Measurements from ENCODE around the gene TTLL5.

The TTLL5 gene

DNA sequence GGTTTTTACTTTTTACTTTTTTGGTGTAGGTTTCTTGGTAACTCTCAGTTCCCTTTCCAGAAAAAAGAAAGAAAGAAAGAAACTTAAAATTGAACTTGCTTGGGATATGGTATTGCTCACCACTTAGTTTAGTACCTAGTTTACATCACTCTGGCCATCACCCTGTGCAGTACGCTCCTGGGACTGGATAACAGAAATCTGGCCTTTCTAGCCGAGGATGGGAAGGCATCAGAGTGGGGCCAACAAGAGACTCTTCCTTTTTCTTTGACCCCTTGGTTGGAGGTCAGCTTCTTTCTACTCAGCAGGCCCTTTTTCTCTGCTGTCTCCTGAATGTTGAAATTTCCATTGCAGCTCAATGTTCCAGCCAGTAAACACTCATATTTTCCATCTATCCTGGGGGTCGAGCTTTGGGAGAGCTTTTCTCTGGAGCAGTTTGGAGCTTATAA is 164.1 kb downstream of the TTLL5 start:
- TF ChIP-seq GATA2 (IDR thresholded peaks at IDR 0.05; ENCODE audit: low read depth, low read length) (no peak), GATA3 (IDR thresholded peaks at IDR 0.05; ENCODE audit: low read depth, low read length) (no peak)

DNA sequence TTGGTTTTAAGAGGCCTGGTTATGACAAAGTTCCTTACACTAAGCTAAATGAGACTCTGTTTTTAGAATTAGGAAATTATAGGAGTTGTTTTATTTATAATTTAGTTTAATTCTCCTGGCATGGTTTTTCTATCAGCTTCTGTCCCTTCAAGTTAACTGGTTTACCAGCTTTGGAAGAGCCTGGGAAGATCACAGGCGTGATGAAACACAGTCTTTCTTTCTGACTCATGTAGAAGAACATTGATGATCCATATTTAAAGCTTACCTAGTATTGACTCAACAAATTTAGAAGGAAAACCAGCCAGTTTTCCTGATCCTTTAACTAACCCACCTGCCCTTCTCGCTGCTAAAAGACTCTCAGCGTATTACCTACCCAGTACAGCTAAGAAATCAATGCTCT is 165.6 kb downstream of the TTLL5 start:
- no peak for TF ChIP-seq GATA2 (IDR thresholded peaks at IDR 0.05; ENCODE audit: low read depth, low read length)
- TF ChIP-seq GATA3 (IDR thresholded peaks at IDR 0.05; ENCODE audit: low read depth, low read length), result no peak

DNA sequence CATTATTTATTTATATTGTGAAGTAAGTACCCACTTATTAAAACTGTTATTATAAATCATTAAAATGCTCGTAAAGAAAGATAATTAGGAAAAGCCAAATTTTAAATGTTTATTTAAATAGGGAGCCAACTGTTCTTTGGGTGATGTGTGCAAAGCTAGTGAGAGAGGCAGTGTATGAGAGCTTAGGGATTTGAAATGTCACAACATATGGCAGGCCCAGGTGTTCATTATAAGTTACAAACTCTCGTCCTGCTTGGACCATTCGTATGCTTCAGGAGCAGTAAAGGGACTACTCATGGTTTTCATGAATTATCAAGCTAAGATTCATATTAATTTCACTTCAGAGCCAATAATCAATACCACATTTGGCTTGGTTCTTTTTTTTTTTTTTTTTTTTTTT is 166.3 kb downstream of the TTLL5 start:
- TF ChIP-seq GATA2 (IDR thresholded peaks at IDR 0.05; ENCODE audit: low read depth, low read length) (no peak), GATA3 (IDR thresholded peaks at IDR 0.05; ENCODE audit: low read depth, low read length) (no peak)

DNA sequence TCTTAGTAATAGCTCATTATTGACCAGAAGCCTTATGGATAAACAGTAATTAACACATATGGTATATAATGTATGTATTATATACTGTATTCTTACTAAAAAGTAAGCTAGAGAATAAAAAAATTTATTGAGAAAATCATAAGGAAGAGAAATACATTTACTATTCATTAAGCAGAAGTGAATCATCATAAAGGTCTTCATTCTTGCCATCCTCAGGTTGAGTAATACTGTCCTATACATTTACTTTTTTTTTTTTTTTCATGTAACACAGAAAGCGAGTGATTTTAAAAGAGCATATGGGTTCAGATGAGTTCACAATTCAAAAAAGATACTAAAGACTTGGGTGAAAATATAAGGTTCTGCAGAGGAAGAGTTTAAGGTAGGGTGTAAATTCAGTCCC is 168.3 kb downstream of the TTLL5 start:
- TF ChIP-seq GATA3 (IDR thresholded peaks at IDR 0.05; ENCODE audit: low read depth, low read length) (no peak), GATA2 (IDR thresholded peaks at IDR 0.05; ENCODE audit: low read depth, low read length) (no peak)

DNA sequence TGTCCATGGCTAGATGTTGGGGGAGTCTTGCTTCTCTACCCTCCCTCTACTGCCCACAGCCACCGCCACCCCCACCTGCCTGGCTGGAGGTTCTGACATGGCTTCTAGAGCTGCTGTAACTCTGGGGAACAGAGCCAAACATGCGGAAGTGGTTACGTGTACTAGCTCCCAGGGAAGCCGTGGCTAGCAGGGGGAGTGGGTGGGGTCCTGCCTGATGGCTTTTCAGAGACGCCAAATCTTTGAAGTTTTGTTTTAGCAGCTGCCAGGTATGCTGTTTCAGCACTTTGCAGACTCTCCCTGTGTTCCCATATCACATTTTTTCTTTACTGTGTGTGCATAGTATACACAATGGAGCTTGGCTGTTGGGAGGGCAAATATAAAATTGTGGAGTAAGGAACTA is 170.4 kb downstream of the TTLL5 start:
- TF ChIP-seq GATA3 (IDR thresholded peaks at IDR 0.05; ENCODE audit: low read depth, low read length), result no peak
- no peak for TF ChIP-seq GATA2 (IDR thresholded peaks at IDR 0.05; ENCODE audit: low read depth, low read length)

GRCh38 chr14:75831952-75832351 is 170.9 kb downstream of the TTLL5 start:
- TF ChIP-seq GATA2 (IDR thresholded peaks at IDR 0.05; ENCODE audit: low read depth, low read length) (no peak), GATA3 (IDR thresholded peaks at IDR 0.05; ENCODE audit: low read depth, low read length) (no peak)

DNA sequence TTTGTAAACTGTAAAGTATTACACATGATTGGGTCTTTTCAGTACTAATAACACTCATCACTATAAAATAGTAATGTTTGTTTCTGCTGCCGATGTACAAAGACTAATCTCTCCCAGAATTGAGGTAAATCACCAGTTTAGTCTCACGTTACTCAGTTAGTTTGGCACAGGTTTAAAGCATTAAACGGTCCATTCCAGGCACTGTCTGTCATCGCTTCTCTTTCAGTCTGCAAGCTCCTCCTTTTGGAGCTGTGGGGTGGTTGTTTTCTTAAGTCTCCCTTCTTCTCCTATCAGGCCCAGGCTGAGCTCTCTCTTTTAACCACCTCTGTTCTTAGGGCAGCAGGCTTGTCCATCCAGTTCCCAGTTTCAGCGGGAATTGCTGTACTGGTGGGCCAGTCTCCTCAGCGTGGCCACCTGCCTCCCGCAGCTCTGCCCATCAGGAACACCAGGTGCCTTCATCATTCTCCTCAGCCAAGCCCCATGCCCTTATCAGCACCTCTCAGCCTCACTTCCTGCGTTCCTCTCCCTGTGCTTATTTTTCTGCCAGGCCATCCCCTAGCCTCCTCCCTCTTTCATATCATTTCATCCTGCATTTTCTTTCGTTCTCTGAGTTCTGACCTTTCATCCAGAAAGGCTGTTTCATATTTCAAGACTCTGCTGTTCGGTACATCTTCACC is 171.7 kb downstream of the TTLL5 start:
- TF ChIP-seq GATA2 (IDR thresholded peaks at IDR 0.05; ENCODE audit: low read depth, low read length) (no peak), GATA3 (IDR thresholded peaks at IDR 0.05; ENCODE audit: low read depth, low read length) (no peak)

DNA sequence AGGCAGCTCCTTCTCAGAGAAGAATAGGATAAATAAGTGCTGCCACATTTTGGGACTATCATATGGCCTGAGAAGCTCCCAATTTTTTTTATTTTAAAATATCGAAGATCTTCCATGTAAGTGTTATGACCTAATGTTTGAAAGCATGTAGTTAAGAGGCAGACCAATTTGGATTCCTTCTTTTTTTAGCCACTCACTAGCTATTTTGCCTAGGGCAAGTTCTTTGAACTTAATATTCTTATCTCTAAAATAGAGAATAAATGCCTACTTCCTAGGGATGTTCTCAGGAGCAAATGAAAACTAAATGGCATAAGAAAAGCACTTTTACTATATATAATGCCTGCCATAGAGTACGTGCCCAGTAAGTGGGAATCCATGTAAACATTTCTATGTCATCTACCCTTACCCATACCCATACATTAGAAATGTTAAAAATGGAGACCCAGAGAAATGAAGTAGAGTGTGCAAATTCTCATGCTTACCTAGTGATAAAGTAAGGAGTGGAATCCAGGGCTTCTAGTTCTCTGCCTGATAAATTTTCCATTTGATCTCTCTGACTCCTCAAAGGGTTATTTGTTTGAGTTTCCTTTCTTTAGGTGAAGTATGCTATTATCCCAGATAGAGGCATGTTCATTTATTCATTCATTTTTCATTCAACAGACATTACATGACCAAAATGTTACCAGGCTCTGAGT is 172.4 kb downstream of the TTLL5 start:
- no peak for TF ChIP-seq GATA2 (IDR thresholded peaks at IDR 0.05; ENCODE audit: low read depth, low read length)
- no peak for TF ChIP-seq GATA3 (IDR thresholded peaks at IDR 0.05; ENCODE audit: low read depth, low read length)

GRCh38 chr14:75835156-75835725 is 174.2 kb downstream of the TTLL5 start:
- TF ChIP-seq GATA2 (IDR thresholded peaks at IDR 0.05; ENCODE audit: low read depth, low read length) (no peak), GATA3 (IDR thresholded peaks at IDR 0.05; ENCODE audit: low read depth, low read length) (no peak)

DNA sequence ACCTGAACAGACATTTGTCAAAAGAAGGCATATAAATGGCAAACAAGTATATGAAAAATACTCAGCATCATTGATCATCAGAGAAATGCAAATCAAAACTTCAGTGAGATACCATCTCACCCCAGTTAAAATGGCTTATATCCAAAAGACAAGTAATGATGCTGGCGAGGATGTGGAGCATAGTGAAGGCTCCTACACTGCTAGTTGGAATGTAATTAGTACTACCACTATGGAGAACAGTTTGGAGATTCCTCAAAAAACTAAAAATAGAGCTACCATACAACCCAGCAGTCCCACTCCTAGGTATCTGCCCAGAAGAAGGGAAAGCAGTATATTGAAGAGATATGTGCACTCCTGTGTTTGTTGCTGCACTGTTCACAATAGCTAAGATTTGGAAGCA is 174.7 kb downstream of the TTLL5 start:
- no peak for TF ChIP-seq GATA3 (IDR thresholded peaks at IDR 0.05; ENCODE audit: low read depth, low read length)
- no peak for TF ChIP-seq GATA2 (IDR thresholded peaks at IDR 0.05; ENCODE audit: low read depth, low read length)

- TF ChIP-seq GATA3 (IDR thresholded peaks at IDR 0.05; ENCODE audit: low read depth, low read length) (no peak), GATA2 (IDR thresholded peaks at IDR 0.05; ENCODE audit: low read depth, low read length) (no peak)
Observed at GRCh38 chr14:75837151-75837787, 176.2 kb downstream of the TTLL5 start.

DNA sequence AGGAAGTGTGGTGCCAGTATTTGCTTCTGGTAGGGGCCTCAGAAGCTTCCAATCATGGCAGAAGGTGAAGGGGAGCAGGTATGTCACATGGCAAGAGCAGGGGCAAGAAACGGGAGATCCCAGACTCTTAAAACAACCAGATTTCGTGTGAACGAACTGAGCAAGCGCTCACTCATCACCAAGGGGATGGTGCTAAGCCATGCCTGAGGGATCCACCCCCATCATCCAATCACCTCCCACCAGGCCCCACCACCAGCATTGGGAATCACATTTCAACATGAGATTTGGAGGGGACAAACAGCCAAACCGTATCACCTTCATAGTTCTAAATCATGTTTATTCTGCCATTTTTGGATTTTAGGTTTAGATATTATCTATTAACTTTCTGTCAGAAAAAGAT is 179.9 kb downstream of the TTLL5 start:
- no peak for TF ChIP-seq GATA3 (IDR thresholded peaks at IDR 0.05; ENCODE audit: low read depth, low read length)
- no peak for TF ChIP-seq GATA2 (IDR thresholded peaks at IDR 0.05; ENCODE audit: low read depth, low read length)

- TF ChIP-seq GATA2 (IDR thresholded peaks at IDR 0.05; ENCODE audit: low read depth, low read length), result peak; percentile 88
- TF ChIP-seq GATA3 (IDR thresholded peaks at IDR 0.05; ENCODE audit: low read depth, low read length), result peak; percentile 30; the same call in 1 of the 2 replicates
Observed at GRCh38 chr14:75842551-75842950, 181.5 kb downstream of the TTLL5 start.

DNA sequence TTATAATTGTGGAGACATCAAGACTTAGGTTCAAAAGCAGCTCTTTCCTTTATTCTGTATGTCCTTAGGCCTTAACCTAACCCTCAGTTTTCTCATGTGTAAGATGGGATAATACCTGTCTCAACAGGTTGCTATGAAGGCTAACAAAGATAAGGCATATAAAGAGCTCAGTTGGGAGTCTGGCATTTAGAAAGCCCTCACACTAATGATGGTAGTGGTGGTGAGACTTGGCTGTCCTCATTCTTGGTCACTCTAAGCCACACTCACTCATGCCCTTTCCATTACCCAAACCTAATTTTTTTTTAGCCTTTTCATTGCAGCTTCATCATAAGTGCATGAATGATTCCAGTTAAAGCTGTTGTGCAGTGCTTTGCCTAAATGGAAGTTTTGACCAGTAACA is 183.4 kb downstream of the TTLL5 start:
- TF ChIP-seq GATA3 (IDR thresholded peaks at IDR 0.05; ENCODE audit: low read depth, low read length) (no peak), GATA2 (IDR thresholded peaks at IDR 0.05; ENCODE audit: low read depth, low read length) (no peak)
